BE2C (cell line): ENCODE measurements around the gene ANTXRL.

Experiments used
- DNase-seq: peaks from one replicate; pipeline ENCODE4 v3.0.0-alpha.2; 2020
- H3K27me3 ChIP-seq: fragments of 250-450 bp; sonication (Bioruptor Pico); 2 replicates; pipeline ENCODE4 v1.5.1; 2020; ENCODE audit warnings: mild to moderate bottlenecking
- H3K36me3 ChIP-seq: fragments of 250-450 bp; sonication (Bioruptor Pico); 2 replicates; pipeline ENCODE4 v1.5.1; 2020; ENCODE audit warnings: mild to moderate bottlenecking
- H3K4me1 ChIP-seq: fragments of 250-450 bp; sonication (Bioruptor Pico); 2 replicates; pipeline ENCODE4 v1.5.1; 2020
- H3K4me3 ChIP-seq: 2 replicates; pipeline ENCODE4 v1.5.1; 2011; ENCODE audit warnings: low read depth, low read length
- H3K9me3 ChIP-seq: fragments of 250-450 bp; sonication (Bioruptor Pico); 2 replicates; pipeline ENCODE4 v1.5.1; 2020
- TF ChIP-seq, protein P1 (sequence below): IDR thresholded peaks from 2 replicates; pipeline ENCODE4 v1.5.1; 2012; ENCODE audit warnings: mild to moderate bottlenecking, low read depth, low read length

ANTXRL gene

DNA sequence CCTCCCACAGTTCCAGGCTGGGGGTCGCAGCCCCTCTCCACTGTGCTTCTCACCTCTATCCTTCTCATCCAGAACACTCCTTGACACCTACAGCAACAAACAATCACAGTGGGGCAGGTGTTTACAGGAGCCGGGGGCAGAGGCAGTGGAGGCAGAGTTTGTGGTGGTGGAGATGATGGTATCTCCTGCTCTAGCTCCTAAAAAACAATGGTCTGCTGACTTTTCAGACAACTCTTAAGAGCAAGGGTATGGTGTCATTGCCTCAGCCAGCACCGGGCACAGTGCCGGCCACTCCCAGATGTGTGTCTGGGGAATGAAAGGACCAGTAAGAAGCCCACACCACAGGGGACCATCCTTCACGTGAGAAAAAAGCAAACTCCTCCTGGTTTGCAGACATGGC, 36.3 kb upstream of the ANTXRL start:
- H3K4me1 ChIP-seq = peaks cover 19% of the 10 kb centered on the region
- H3K36me3 ChIP-seq = no peaks in the 10 kb centered on the region
- H3K9me3 ChIP-seq = no peaks in the 10 kb centered on the region
- no peaks in the 10 kb centered on the region for H3K27me3 ChIP-seq
- DNase-seq = no peak
- no peak overlapping the region for H3K4me3 ChIP-seq
- TF ChIP-seq, protein P1, sequence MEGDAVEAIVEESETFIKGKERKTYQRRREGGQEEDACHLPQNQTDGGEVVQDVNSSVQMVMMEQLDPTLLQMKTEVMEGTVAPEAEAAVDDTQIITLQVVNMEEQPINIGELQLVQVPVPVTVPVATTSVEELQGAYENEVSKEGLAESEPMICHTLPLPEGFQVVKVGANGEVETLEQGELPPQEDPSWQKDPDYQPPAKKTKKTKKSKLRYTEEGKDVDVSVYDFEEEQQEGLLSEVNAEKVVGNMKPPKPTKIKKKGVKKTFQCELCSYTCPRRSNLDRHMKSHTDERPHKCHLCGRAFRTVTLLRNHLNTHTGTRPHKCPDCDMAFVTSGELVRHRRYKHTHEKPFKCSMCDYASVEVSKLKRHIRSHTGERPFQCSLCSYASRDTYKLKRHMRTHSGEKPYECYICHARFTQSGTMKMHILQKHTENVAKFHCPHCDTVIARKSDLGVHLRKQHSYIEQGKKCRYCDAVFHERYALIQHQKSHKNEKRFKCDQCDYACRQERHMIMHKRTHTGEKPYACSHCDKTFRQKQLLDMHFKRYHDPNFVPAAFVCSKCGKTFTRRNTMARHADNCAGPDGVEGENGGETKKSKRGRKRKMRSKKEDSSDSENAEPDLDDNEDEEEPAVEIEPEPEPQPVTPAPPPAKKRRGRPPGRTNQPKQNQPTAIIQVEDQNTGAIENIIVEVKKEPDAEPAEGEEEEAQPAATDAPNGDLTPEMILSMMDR = no peak

DNA sequence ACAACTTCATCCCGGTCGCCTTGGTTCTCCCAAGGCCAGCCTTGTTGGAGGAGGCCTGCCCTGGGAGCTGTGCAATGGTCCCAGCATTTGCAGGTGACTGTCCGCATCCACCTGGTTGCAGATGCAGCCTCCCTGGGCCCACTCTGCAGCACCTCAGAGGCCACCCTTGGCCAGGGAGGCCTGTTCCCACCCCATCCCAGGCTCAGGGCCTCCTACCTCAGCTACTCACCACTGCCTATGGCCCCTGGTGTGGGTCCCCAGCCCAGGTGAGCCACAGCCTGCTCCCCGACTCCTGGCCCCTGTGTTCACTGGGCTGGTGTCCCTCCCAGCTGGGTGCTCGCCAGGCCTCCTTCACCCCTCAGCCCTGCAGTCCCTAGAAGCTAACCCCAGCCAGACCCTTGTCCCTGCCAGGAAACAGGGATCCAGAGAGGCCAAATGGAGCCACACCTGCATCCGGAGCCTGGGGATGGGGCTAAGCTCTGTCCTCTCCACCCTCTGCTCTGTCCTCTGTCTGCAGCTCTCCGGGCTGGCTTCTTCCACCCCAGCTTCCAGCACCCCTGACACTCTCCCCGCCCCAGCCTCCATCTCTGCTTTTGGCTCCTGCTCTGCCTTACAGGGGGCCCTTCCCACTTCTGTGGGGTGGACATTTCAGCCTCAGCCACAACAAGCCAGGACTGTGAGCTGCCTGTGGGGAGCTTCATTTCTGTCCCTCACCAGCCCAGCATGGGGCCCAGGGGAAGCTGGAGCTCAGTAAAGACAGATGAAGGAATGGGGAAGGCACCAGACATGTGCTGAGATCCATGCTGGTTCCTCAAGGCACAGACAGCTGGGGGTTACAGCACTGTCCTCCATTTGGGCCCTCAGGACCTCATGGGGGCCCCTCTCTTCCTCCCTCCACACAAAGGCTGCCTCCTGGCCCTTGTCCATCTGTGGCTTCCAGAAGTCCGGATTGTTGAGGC, 35.6 kb upstream of the ANTXRL start:
- no peaks in the 10 kb centered on the region for H3K27me3 ChIP-seq
- peaks cover 23% of the 10 kb centered on the region for H3K4me1 ChIP-seq
- H3K36me3 ChIP-seq = no peaks in the 10 kb centered on the region
- TF ChIP-seq, protein P1 = no peak
- DNase-seq = no peak
- no peak overlapping the region for H3K4me3 ChIP-seq
- no peaks in the 10 kb centered on the region for H3K9me3 ChIP-seq

DNA sequence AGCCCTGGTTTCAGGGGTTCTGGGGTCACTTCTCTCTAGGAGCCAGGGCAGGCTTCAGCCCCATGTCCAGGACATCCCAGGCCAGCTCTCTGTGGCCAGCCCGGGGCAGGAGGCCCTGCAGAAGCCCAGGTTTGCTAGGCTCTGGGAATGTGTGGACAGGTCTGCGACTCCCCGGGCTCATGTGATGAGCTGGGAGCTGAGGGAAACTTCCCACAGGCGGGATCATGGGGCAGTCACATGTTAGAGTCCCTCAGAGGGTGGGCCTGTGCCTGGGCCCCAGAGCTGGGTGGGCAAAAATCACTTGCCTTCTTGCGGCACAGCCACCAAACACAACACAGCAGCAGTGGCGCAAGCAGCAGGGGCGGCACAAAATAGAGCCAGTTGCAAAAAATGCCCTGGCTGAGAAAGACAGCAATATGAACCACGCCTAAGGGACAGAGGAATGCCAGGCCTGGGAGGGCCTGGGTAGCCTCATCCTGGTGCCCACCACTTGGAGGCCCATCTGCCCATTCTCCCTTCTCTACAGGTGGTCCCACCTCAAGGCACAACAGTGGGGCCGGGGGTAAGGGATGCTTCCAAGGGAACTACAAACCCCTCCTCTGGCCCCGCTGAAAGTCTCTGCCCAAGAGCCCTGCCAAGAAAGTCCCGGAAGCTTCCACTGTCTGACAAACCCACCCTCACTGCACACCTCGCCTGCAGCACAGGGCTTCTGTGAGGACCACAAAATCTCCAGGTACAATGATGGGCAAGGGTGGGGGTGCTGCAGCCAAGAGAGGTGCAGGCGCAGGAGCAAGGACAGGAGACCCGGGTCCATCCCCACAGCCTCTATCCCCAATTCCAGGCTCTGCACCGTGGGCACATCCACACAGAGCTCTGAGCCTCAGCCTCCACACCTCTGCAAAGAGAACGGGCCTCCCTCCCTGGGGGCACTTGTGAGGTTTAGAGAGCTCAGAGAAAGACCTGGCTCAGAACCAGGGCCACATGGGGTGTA, 34.6 kb upstream of the ANTXRL start:
- no peaks in the 10 kb centered on the region for H3K27me3 ChIP-seq
- H3K9me3 ChIP-seq = no peaks in the 10 kb centered on the region
- H3K4me3 ChIP-seq = no peak overlapping the region
- DNase-seq = no peak
- peaks cover 21% of the 10 kb centered on the region for H3K4me1 ChIP-seq
- TF ChIP-seq, protein P1 = no peak
- no peaks in the 10 kb centered on the region for H3K36me3 ChIP-seq

DNA sequence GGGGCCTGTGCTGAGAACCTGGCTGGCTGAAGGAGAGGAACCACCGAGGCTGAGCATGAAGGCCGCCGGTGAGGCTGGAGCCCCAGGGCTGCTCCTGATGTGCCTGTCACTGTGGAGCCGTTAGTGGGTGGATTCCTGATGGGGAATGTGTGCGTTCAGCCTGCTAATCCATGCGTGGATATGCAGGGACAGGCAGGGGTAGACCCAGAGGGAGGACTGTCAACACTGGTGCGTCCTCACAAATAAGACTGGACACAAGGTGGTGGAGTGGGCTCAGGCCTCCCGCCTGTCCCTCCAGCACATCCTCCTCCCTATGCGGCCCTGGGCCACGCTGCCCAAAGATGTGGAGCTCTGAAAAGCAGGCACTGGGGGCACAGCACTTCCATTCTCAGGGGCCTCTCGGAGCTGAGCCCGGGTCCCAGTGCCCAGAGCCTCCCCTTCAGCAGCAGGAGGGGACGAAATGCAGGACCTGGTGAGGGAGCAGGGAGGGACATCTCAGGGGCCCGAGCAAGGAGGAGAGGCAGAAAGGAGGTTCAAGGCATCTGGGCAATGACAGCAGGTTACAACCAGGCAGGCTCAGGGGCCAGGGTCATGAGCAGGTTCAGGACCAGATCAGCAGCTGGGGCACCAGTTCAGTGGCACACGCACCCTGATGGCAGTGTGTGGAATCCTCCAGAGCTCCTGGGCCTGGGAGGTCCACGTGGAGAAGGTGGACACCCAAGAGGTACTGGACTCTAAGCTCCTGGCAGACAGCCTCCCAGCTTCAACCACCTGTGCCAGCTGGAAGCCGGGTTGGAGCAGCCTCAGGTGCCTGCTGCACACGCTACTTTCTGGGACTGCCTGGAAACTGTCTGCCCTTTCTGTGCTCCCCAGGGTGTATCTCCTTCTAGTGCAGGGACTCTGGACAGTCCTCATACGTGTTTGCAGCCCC, 33.5 kb upstream of the ANTXRL start:
- Histone ChIP-seq H3K36me3 (no peaks in the 10 kb centered on the region), H3K4me3 (no peak overlapping the region), H3K9me3 (no peaks in the 10 kb centered on the region), H3K27me3 (no peaks in the 10 kb centered on the region), H3K4me1 (peaks cover 12% of the 10 kb centered on the region)
- TF ChIP-seq, protein P1 = no peak
- DNase-seq = no peak

DNA sequence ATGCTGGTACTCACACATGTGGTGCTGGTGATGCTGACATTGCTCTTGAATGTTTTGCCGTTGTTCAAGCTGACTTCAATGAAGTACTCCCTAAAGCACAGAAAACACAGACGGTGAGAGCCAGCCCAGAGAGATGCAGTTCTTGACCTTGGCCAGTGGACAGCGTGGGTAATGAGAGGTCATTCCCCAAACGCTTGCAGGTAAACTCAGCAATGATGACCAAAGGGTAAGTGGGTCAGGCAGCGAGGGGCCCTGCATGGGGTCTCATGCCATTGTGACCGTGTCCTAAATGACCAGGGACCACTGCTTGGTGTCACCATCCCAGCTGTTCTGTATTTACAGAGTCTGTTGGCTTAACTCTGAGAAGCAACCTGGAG, 32.8 kb upstream of the ANTXRL start:
- DNase-seq = no peak
- TF ChIP-seq, protein P1 = no peak
- Histone ChIP-seq H3K4me3 (no peak overlapping the region), H3K36me3 (no peaks in the 10 kb centered on the region), H3K9me3 (no peaks in the 10 kb centered on the region), H3K27me3 (no peaks in the 10 kb centered on the region), H3K4me1 (peaks cover 8% of the 10 kb centered on the region)
